Fibroblast of skin of back (primary cell): ENCODE results near the gene PANK2.
"Not testable (repeated sequence)": the region's sequence is repeated elsewhere in the genome, so short reads cannot be mapped to it uniquely, and the experiment has no call there.

Experiments
- DNase-seq: peaks from one replicate; pipeline ENCODE4 v3.0.0-alpha.2; 2013

Gene PANK2

GRCh38 chr20:3871550-3872265, 17.5 kb upstream of the PANK2 start:
- no peak for DNase-seq

- no peak for DNase-seq
These were observed 15.7 kb upstream of the PANK2 start for GRCh38 chr20:3873507-3873906.

GRCh38 chr20:3874194-3874844, 14.9 kb upstream of the PANK2 start:
- no peak for DNase-seq

GRCh38 chr20:3875378-3875974, 13.7 kb upstream of the PANK2 start:
- no peak for DNase-seq

- DNase-seq = no peak
These were observed 13.2 kb upstream of the PANK2 start for GRCh38 chr20:3876000-3876399.

GRCh38 chr20:3876676-3877075, 12.5 kb upstream of the PANK2 start:
- DNase-seq = peak; percentile 17

GRCh38 chr20:3878921-3879274, 10.3 kb upstream of the PANK2 start:
- DNase-seq = not testable (repeated sequence)

- no peak for DNase-seq
These were observed 3.5 kb upstream of the PANK2 start for GRCh38 chr20:3885715-3886114.

- DNase-seq = peak; percentile 50
These were observed 1.1 kb upstream of the PANK2 start for GRCh38 chr20:3887876-3888620.

GRCh38 chr20:3889489-3890397, 556 bp downstream of the PANK2 start:
- peak; percentile 32 for DNase-seq

GRCh38 chr20:3890398-3890751, 1.2 kb downstream of the PANK2 start:
- DNase-seq = peak; percentile 35

GRCh38 chr20:3890999-3891929, 2.1 kb downstream of the PANK2 start:
- no peak for DNase-seq

- DNase-seq = no peak
These were observed 5.6 kb downstream of the PANK2 start for GRCh38 chr20:3894796-3895195.

GRCh38 chr20:3896302-3896701, 7.1 kb downstream of the PANK2 start:
- DNase-seq = peak; percentile 44

GRCh38 chr20:3896853-3897583, 7.8 kb downstream of the PANK2 start:
- DNase-seq = no peak

- DNase-seq = not testable (repeated sequence)
These were observed 9.0 kb downstream of the PANK2 start for GRCh38 chr20:3898181-3898580.

- DNase-seq = no peak
These were observed 9.5 kb downstream of the PANK2 start for GRCh38 chr20:3898639-3899038.

- no peak for DNase-seq
These were observed 11.0 kb downstream of the PANK2 start for GRCh38 chr20:3900187-3900604.

- no peak for DNase-seq
These were observed 12.0 kb downstream of the PANK2 start for GRCh38 chr20:3901028-3901705.
